CD4-positive, alpha-beta T cell (primary cell): ENCODE results near the gene ZNF541. TPM values are rescaled to one million over a fixed set of nuclear protein-coding genes. Genes with fewer than 3 reads are reported as not detected.

Experiments used
- ATAC-seq: fragments of 200-7000 bp; cut with Tn5 transposase; one replicate; pipeline ENCODE4 v1.10.0; 2022; ENCODE audit warnings: mild to moderate bottlenecking; ENCODE audit not compliant: poor library complexity
- CTCF ChIA-PET: fragments of 350-600 bp; sonication (Branson Sonifier 250); formaldehyde crosslinking; loops from one replicate; lab custom pipeline; 2021; ENCODE audit warnings: antibody characterized with exemption, inconsistent platforms; lab: Charles Lee
- POLR2A ChIA-PET: fragments of 350-600 bp; sonication (Branson Sonifier 250); formaldehyde crosslinking; loops from one replicate; lab custom pipeline; 2021; ENCODE audit warnings: antibody characterized with exemption, inconsistent platforms; lab: Charles Lee
- DNase-seq, 14 experiments: peaks; one replicate each; pipeline ENCODE4 v3.0.0-alpha.2; 2013 to 2020; ENCODE audit warnings: mixed read lengths in 2 of 14
- H3K27ac ChIP-seq, 2 donors: one replicate each; pipeline versions ENCODE4 v1.5.1 to v1.7.0; 2013; ENCODE audit warnings: low read length in 2 of 2, low read depth in 1 of 2, mild to moderate bottlenecking in 1 of 2
- H3K27me3 ChIP-seq, 2 experiments: 1 replicate in 1 of 2; 2 replicates in 1 of 2; pipeline versions ENCODE4 v1.6.1 to v1.7.0; 2013; ENCODE audit warnings: low read length in 2 of 2, control low read depth in 1 of 2, mild to moderate bottlenecking in 1 of 2, moderate library complexity in 1 of 2; ENCODE audit not compliant: insufficient read depth in 2 of 2, control insufficient read depth in 1 of 2
- H3K36me3 ChIP-seq: one replicate; pipeline ENCODE4 v1.6.1; 2013; ENCODE audit warnings: low read length, control low read depth; ENCODE audit not compliant: insufficient read depth
- H3K4me1 ChIP-seq: one replicate; pipeline ENCODE4 v1.6.1; 2013; ENCODE audit warnings: low read length, control low read depth; ENCODE audit not compliant: insufficient read depth
- H3K4me3 ChIP-seq: one replicate; pipeline ENCODE4 v1.5.1; 2013; ENCODE audit warnings: mild to moderate bottlenecking, low read length, moderate library complexity
- H3K9me3 ChIP-seq, 2 experiments: 1 replicate in 1 of 2; 2 replicates in 1 of 2; pipeline versions ENCODE4 v1.6.1 to v1.7.0; 2013; ENCODE audit warnings: low read length in 2 of 2, mild to moderate bottlenecking in 2 of 2, control low read depth in 1 of 2, moderate library complexity in 1 of 2; ENCODE audit not compliant: control insufficient read depth in 1 of 2, insufficient read depth in 1 of 2
- H3K27ac Mint-ChIP-seq: one replicate; pipeline ENCODE4 v1.8.0; 2020; ENCODE audit warnings: mixed read lengths
- H3K27me3 Mint-ChIP-seq: one replicate; pipeline ENCODE4 v1.8.0; 2021; ENCODE audit warnings: mixed read lengths
- H3K36me3 Mint-ChIP-seq: one replicate; pipeline ENCODE4 v1.8.0; 2021; ENCODE audit warnings: low read depth, mixed read lengths
- H3K4me1 Mint-ChIP-seq: one replicate; pipeline ENCODE4 v1.8.0; 2021; ENCODE audit warnings: low read depth, mixed read lengths
- H3K4me3 Mint-ChIP-seq: one replicate; pipeline ENCODE4 v1.8.0; 2020; ENCODE audit warnings: mild to moderate bottlenecking, mixed read lengths
- H3K9me3 Mint-ChIP-seq: one replicate; pipeline ENCODE4 v1.8.0; 2020; ENCODE audit warnings: mixed read lengths
- CTCF ChIP-seq: fragments of 200-600 bp; IDR thresholded peaks from one replicate; pipeline ENCODE4 v1.8.0; 2022; ENCODE audit warnings: antibody characterized with exemption, mild to moderate bottlenecking
- intact Hi-C, 2 experiments: fragments of 100-400 bp; cut with DNase I in 1 of 2; cut with micrococcal nuclease in 1 of 2; formaldehyde crosslinking; loops; one replicate each; pipeline versions ENCODE4 v1.15.1 to v1.9.0; 2023 to 2025; cut with DNase I, micrococcal nuclease
- total RNA-seq, 174 experiments: library from RNA in 2 of 174; stranded (reverse) in 2 of 174; gene quantifications; one replicate each; pipeline ENCODE4 v1.2.3 and lab custom pipeline; 2021 to 2026

Gene ZNF541
- total RNA-seq, 2 experiments from 2014 or later: 0.81 to 0.88 TPM

- ATAC-seq: no peak
- Histone ChIP-seq H3K36me3 (no peaks in the 10 kb centered on the region), H3K4me1 (peaks cover 15% of the 10 kb centered on the region), H3K9me3 (peaks cover 0 to 16% of the 10 kb centered on the region in 2 experiments), H3K27me3 (peaks cover 11 to 21% of the 10 kb centered on the region in 2 experiments), H3K4me3 (no peak overlapping the region), H3K27ac (no peak overlapping the region)
- ChIA-PET POLR2A (no interaction called here), CTCF (no interaction called here)
- no peak for TF ChIP-seq CTCF
- Mint-ChIP-seq H3K36me3 (no peaks in the 10 kb centered on the region), H3K4me3 (no peak overlapping the region), H3K4me1 (peaks cover under 1% of the 10 kb centered on the region), H3K27ac (no peak overlapping the region), H3K9me3 (no peaks in the 10 kb centered on the region), H3K27me3 (peaks cover 13% of the 10 kb centered on the region)
- DNase-seq: no peak
- intact Hi-C loops: no loop called here
Measured at GRCh38 chr19:47547199-47547598, 25.7 kb downstream of the ZNF541 start.

GRCh38 chr19:47545061-47545948, 27.6 kb downstream of the ZNF541 start:
- Mint-ChIP-seq H3K27ac (no peak overlapping the region), H3K36me3 (no peaks in the 10 kb centered on the region), H3K4me1 (peaks cover 16% of the 10 kb centered on the region), H3K4me3 (no peak overlapping the region), H3K9me3 (no peaks in the 10 kb centered on the region), H3K27me3 (peaks cover 17% of the 10 kb centered on the region)
- H3K9me3 ChIP-seq: peaks cover 0 to 16% of the 10 kb centered on the region in 2 experiments
- ChIA-PET POLR2A (no interaction called here), CTCF (no interaction called here)
- H3K27me3 ChIP-seq: peaks cover 11 to 21% of the 10 kb centered on the region in 2 experiments
- no peaks in the 10 kb centered on the region for H3K36me3 ChIP-seq
- TF ChIP-seq CTCF: no peak
- peaks cover 33% of the 10 kb centered on the region for H3K4me1 ChIP-seq
- DNase-seq: peak in 2 of 14 experiments; percentile 11 to 18
- intact Hi-C loops: no loop called here
- H3K4me3 ChIP-seq: peak overlapping the region; percentile 14
- ATAC-seq: no peak
- no peak overlapping the region for H3K27ac ChIP-seq

GRCh38 chr19:47544476-47544875, 28.5 kb downstream of the ZNF541 start:
- intact Hi-C loops: loop anchor here in 1 of 2 experiments (5.0 kb wide), 1 partner anchor 33 kb away; no protein-coding TSS in a partner anchor
- no peak overlapping the region for H3K4me3 ChIP-seq
- peaks cover 40% of the 10 kb centered on the region for H3K4me1 ChIP-seq
- DNase-seq: no peak
- no peaks in the 10 kb centered on the region for H3K36me3 ChIP-seq
- Mint-ChIP-seq H3K36me3 (no peaks in the 10 kb centered on the region), H3K4me1 (peaks cover 21% of the 10 kb centered on the region), H3K9me3 (no peaks in the 10 kb centered on the region), H3K4me3 (no peak overlapping the region), H3K27ac (no peak overlapping the region), H3K27me3 (peaks cover 17% of the 10 kb centered on the region)
- H3K27ac ChIP-seq: no peak overlapping the region
- CTCF ChIA-PET: no interaction called here
- no peak for TF ChIP-seq CTCF
- POLR2A ChIA-PET: interaction anchor here (2.6 kb wide), 1 partner anchor 56 kb away, joined by 6 read pairs; no protein-coding TSS in a partner anchor
- peaks cover 11 to 21% of the 10 kb centered on the region in 2 experiments for H3K27me3 ChIP-seq
- peaks cover 0 to 16% of the 10 kb centered on the region in 2 experiments for H3K9me3 ChIP-seq
- no peak for ATAC-seq
